HCEC 1CT (cell line): ENCODE results near the gene SLC17A7.
"Not testable (repeated sequence)": the region's sequence is repeated elsewhere in the genome, so short reads cannot be mapped to it uniquely, and the experiment has no call there.

Experiments
- DNase-seq: peaks from one replicate; pipeline ENCODE4 v3.0.0-alpha.2; 2017

SLC17A7 gene

DNA sequence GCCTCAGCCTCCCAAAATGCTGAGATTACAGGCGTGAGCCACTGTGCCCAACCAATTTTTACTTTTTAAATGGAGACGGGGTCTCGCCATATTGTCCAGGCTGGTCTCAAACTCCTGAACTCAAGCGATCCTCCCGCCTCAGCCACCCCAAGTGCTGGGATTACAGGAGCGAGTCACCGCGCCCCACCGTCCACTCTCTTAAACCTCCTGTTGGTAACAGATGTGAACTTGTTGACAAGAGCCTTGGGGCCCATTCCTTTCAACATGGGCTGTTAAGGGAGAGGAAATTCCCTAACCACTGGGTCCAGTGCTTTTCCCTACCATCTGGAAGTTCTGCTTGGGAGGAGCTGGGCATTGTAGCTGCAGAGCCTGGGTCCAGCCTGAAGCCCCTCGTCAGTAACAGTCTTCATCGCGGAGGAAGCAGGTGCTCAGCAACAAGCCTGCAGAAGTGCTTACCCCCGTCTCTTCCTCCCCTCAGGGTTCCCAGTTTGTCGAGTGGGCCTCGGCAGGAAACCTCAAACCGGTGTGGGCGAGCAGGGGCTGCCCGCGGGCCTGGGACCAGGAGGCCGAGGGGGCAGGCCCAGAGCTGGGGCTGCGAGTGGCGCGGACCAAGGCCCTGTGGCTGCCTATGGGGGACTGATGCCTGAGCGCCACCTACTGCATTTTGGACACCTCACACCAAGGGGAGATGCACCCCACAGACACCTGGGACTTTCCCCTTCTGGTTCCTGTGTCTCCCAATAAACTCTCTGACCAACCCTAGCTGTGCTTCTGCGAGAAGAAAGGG lies 28.7 kb upstream of the SLC17A7 start:
- no peak for DNase-seq

DNA sequence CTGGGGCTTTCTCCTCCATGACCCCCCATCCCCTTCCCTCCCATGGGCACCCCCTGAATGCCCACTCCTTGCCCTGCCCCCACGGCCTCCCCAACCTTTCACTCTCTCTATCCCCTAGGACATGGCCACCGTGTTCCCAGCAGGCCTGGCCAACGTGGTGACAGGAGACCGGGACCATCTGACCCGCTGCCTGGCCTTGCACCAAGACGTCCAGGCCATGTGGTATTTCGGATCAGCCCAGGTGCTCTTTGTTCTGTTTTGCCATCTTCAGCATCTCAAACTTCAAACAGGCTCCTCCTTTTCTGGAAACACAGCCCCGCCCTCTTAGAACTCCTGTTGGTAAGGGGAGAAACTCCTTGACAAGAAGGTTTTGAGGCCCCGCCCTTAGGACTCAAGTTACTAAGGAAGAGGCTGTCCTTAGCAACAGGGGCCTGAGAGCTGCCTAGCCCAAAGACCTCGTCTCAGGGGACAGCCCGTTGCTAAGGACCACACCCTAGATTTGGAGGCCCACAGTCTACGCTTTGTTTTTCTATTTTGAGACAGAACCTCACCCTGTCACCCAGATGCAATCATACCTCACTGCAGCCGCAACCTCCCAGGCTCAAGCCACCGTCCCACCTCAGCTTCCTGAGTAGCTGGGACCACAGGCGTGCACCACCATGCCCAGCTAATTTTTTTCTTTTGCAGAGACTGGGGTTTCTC lies 27.6 kb upstream of the SLC17A7 start:
- DNase-seq = no peak

DNA sequence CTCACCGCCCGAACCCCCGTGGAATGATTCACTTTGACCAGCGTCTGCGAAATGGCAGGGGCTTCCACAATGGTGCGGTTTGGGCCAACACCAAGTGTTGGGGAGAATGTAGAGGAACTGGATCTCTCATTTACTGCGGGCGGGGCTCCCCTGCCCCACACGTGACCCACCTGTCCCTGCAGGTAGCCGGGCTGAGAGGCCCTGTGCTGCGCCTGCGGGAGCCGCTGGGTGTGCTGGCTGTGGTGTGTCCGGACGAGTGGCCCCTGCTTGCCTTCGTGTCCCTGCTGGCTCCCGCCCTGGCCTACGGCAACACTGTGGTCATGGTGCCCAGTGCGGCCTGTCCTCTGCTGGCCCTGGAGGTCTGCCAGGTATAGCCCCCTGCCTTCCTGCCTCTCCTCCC lies 26.9 kb upstream of the SLC17A7 start:
- no peak for DNase-seq

DNA sequence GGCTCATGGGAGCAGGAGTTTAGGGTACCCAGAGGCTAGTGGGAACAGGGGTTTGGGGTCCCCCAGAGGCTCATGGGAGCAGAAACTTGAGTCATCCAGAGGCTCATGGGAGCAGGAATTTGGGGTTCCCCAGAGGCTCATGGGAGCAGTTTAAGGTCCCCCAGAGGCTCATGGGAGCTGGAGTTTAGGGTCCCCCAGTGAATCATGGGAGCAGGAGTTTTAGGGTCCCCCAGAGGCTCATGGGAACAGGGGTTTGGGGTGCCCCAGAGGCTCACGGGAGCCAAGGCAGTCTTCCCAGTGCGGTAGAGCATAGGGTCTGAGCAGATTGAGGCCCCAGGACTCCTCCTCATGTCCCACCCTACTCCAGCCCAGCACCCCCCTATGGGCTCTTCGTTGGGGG lies 24.0 kb upstream of the SLC17A7 start:
- DNase-seq = no peak

DNA sequence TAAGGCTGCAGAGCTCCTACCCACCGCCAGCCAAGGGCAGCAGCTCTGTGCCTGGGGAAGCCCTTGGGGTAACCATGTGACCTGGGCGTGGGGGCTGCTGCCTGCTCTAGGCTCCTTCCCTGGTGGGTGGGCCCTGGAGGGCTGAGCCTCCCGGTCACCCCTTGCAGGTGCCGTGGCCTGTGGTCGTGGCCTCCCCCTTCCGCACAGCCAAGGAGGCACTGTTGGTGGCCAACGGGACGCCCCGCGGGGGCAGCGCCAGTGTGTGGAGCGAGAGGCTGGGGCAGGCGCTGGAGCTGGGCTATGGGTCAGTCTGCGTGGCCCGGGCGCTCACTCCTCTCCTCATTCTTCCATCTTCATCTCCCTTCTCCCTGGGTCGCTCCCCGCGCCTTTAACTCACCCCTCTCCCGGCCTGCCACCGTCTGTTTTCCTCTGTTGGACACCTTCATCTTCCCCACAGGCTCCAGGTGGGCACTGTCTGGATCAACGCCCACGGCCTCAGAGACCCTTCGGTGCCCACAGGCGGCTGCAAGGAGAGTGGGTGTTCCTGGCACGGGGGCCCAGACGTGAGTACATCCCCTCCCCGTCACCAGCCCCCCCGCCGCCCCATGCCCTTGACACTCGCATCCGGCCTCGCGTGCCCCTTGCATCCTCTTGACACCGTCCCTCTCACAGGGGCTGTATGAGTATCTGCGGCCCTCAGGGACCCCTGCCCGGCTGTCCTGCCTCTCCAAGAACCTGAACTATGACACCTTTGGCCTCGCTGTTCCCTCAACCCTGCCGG lies 22.8 kb upstream of the SLC17A7 start:
- DNase-seq = no peak

DNA sequence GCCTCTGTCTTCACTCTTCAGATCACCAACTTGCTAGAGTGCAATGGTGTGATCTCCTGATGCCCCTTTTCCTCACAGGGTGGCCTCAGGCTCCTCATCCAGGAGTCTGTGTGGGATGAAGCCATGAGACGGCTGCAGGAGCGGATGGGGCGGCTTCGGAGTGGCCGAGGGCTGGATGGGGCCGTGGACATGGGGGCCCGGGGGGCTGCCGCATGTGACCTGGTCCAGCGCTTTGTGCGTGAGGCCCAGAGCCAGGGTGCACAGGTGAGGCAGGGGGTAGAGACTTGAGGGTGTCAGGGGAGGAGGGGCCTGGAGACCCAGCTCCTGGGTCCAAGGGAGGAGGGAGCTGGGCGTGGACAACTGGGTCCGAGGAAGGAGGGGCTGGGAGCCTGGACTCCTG lies 21.2 kb upstream of the SLC17A7 start:
- no peak for DNase-seq

DNA sequence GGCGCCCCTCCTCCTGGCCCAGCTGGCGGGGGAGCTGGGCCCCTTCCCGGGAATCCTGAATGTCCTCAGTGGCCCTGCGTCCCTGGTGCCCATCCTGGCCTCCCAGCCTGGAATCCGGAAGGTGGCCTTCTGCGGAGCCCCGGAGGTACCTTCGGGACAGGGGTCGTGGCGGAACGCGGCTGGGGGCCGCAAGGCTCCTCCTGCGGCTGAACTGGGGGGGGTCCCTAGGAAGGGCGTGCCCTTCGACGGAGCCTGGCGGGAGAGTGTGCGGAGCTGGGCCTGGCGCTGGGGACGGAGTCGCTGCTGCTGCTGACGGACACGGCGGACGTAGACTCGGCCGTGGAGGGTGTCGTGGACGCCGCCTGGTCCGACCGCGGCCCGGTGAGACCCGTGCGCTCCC lies 20.3 kb upstream of the SLC17A7 start:
- no peak for DNase-seq

DNA sequence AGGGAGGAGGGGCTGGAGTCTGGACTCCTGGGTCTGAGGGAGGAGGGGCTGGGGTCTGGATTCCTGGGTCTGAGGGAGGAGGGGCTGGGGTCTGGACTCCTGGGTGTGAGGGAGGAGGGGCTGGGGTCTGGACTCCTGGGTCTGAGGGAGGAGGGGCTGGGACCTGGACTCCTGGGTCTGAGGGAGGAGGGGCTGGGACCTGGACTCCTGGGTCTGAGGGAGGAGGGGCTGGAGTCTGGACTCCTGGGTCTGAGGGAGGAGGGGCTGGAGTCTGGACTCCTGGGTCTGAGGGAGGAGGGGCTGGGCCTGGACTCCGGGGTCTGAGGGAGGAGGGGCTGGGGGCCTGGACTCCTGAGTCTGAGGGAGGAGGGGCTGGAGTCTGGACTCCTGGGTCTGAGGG lies 19.8 kb upstream of the SLC17A7 start:
- not testable (repeated sequence) for DNase-seq

DNA sequence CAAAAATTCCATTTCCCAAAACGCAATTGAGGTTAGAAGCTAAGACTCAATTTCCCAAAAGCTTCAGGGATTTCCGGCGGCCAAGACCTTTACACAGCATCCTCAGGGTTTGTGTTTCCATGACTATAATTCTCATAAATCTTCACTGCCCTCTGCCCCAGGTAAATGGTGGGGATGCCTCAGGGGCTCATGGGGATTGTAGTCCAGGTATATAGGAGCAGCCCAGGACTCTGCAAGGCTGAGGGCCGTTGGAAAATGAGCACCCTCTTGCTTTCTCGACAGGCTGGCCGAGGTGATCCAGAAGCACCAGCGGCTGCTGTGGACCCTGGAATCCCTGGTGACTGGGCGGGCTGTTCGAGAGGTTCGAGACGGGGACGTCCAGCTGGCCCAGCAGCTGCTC lies 18.1 kb upstream of the SLC17A7 start:
- DNase-seq = no peak

DNA sequence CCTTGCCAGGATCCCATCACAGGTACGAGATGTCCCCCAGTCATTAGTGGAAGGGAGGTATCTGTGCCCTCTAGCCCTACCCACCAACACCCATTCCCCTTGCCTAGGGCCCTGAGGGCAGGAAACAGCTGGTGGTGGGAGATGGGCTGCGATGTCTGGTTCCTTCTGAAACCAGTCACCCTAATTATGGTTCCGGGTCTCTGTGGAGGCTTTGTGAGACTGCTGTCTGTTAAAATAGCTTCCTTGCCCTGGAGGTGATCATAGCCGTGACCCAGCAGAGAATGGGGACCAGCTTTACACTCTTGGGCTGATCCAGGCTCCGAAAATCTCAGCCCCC lies 17.2 kb upstream of the SLC17A7 start:
- no peak for DNase-seq

DNA sequence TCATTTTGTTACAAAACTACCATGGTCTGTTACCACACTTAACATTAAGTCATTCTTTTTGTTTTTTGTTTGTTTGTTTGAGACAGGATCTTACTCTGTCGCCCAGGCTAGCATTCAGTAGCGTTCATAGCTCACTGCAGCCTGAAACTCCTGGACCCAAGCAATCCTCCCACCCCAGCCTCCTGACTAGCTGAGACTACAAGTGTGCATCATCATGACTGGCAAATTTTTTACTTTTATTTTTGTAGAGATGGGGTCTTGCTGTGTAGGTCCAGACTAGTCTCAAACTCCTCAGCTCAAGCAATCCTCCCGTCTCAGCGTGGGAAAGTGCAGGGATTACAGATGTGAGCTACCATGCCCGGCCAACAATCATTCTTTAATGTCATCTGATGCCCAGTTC lies 15.0 kb upstream of the SLC17A7 start:
- DNase-seq = no peak

DNA sequence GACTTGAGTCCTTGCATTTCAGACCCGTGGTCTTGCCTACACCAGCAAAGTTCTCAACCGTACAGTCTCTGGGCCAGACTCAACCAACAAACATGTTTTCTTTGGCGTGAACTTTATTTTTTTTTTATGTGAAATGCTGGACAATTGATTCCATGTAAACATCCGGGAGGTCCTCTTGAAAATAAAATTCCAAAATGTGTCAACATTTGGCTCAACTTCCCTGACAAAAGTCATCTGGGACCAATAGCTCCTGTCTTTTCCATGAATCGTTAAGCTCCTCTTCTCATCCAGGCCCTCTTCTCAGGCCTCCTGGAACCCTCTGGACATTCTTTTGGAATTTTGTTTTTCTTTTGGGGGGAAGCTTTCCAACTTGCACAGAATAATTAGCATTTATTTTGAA lies 14.4 kb upstream of the SLC17A7 start:
- DNase-seq = no peak

DNA sequence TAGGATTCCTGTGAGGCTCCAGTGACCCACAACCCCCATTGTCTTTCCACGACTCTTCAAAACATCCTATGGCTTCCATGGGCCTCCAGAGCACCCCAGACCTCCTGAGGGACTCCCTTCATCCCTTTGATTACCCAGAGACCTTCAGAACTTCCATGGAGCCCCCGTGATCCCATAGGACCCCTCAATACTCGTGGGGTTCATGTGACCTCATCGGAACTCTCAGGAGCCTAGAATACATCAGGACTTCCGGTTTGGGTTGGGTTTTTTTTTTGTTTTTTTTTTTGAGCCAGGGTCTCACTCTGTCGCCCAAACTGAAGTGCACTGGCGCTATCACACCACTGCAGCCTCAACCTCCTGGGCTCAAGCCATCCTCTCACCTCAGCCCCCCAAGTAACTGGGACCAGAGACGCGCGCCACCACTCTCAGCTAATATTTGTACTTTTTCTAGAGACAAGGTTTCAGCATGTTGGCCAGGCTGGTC lies 12.5 kb upstream of the SLC17A7 start:
- no peak for DNase-seq

DNA sequence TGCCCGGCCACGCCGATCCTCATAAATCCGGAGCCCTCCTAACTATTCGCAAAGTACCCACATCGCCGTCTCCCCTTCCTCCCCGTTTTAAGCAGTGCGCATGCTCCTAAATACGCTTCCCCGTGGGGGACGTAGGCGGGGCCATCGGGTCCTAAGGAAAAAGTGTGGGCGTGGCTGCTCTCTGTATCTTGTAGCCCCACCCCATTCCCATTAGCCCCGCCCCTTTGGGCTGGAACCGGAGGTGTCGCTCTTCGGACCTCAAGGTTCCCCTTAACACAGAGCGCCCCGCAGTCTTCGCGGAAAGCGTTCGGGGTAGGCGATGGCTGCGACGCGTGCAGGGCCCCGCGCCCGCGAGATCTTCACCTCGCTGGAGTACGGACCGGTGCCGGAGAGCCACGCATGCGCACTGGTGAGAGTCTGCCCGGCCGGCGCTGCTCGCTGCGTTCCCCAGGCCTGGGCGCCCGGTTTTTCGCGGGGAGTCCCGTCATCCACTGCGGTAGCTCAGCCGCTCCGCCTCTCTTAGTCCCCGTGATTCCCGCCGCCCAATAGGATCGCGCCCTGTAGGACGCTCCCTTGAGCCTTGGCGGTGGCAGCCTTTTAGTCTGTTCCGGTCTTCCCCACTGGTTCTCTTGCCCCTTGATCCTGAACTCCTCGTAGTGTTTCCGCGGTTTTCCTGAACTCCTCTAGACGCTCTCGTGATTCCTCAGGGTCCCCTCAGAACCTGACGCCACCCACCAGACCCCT lies 11.9 kb upstream of the SLC17A7 start, which contains the start of gene ALDH16A1:
TSS of gene ALDH16A1 (plus strand) at position 213 of the 744 bp plus-strand sequence. CDS start at position 320, 107 bp downstream.
- DNase-seq = peak; percentile 97

DNA sequence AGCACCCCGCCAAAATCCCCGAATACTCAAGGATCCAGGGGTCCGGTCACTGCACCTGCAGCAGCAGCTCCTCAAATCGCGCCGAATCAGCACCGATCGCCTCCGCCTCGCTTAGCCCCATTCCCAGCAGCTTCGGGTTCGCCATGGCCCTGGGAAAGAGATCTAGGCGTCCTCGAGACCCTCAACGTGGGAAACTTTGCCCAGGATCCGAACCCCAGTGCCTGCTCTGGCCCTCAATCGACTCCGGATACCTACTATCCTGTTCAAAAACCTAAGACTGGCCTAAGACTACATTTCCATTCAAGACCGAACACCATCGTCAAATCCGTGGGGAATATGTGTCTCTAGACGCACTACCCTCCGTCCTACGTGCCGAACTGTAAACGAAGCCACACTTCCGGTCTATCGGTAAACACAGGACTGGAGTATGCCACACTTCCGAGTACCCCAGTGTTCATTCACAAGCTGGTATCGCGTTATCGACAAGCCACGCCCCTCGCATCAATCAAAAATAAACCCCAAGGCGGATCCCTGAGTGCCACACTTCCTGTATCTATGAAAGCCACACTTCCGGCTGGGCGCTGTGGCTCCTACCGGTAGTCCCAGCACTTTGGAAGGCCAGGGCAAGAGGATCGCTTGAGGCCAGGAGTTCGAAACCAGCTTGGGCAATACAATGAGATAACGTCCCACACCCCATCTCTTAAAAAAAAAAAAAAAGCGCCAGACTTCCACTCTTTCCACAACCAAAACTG lies 10.3 kb upstream of the SLC17A7 start, which contains the start of gene PIH1D1:
TSS of gene PIH1D1 (minus strand) at position 385 of the 752 bp plus-strand sequence. CDS start at position 145, 240 bp downstream.
- DNase-seq = peak; percentile 100

DNA sequence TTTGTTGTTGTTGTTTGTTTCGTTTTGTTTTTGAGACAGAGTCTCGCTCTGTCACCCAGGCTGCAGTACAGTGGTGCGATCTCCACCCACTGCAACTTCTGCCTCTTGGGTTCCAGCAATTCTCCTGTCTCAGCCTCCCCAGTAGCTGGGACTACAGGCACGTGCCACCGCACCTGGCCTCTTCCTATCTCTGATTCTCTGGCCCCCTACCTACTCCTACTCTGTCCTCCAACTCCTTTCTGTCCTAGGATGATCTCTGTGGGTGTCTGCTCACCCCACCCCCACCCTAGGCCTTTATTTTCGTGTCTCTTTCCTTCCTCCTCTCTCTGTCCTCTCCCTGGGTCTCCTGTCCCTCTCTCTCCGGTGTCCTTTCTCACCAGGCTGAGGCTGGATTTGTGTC lies 9.1 kb upstream of the SLC17A7 start:
- no peak for DNase-seq

DNA sequence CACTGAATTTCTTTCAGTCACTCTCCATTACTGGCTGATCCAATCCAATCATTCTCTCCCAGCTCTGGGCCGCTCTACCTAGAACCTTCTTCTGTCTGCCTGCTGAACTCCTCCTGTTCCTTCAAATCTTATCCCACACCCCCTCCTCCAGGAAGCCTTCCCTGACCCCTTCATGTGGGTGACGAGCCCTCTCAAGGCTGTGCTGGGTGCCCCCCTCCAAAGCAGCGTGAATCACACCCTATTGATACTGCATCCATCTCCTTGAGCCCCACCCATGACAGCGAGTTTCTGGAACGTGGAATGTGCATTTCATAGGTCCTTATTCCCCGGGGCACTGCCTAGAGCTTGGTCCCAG lies 7.1 kb upstream of the SLC17A7 start:
- no peak for DNase-seq

DNA sequence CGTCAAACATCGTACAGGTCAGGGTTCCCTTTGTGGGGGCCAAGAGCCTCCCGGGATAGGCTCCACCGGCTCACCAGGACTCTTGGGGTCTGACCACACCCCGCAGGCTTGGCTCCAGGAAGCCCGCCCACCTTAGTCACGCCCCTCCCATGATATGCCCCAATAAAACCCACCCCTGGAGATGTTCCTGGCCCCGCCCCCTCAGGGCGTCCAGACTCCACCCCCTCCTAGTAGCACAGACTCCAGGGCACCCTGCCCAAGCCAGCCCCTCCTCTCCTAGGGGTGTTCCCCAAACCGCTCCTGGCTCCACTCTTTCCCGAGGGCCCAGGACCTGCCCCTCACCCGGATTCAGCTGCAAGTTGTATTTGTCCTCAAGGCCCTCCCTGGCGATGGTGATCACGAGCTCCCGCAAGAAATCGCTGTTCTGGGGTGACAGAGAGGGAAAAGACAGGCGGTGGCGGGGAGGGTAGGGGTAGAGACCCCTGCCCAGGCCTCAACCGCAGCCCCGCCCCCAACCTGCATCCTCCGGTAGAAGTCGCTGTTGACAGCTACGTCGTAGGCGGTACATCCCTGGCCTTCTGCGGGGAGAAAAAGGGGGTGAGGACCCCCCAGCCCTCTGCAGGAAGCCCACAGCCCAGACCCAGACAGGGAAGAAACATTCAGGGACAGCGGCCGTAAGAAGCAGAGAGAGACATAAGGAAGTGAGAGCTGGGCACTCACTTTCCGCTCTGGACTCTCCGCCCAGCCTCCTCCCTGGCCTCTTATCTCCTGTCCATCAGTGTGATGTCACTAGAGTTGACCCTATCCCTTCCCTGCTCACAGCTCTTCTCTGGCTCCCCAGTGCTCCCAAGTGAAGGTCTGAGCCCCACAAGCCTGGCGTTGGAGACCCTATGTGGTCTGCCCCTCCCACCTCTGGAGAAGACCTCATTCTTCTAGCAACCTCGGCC lies 6.4 kb upstream of the SLC17A7 start:
- no peak for DNase-seq

DNA sequence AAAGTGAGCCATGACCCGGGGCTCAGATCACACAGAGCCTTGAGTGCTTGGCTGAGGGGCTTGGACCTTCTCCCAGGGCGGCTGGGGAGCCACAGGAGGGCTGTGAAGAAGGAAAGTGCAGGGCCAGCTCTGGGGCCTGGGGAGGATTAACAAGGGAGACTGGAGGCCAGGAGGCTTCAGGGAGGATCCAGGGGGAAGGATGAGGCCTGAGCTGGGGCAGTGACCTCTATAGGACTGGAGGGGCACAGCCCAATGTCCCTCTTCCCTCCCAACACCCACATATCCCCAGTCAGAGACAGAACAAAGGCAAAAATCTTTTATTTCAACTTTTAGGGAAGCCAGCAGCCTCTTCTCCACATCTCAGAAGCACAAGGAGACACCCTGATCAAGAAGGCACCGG lies 4.7 kb upstream of the SLC17A7 start:
- DNase-seq = no peak

DNA sequence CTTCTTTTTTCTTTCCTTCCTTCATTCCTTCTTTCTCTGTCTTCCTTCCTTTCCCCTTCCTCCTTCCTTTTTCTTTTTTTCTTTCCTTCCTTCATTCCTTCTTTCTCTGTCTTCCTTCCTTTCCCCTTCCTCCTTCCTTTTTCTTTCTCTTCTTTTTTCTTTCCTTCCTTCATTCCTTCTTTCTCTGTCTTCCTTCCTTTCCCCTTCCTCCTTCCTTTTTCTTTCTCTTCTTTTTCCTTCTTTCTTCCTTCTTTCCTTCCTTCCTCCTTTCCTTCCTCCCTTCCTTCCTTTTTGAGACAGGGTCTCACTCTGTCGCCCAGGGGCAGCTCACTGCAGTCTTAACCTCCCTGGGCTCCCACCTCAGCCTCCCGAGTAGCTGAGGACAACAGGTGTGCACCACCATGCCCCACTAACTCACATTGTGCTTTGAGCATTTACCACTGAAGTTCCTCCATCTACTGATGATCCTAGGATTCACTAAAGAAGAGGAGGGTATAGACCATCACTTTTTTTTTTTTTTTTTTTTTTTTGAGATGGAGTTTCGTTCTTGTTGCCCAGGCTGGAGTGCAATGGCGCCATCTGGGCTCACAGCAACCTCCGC lies 2.9 kb upstream of the SLC17A7 start:
- not testable (repeated sequence) for DNase-seq
